HCT116 (cell line): ENCODE data around the gene HOMER1. TPM values are rescaled to one million over a fixed set of nuclear protein-coding genes. Genes with fewer than 3 reads are reported as not detected.

ENCODE experiments used
- ATAC-seq: fragments of 200-7000 bp; cut with Tn5 transposase; 2 replicates; pipeline ENCODE4 v1.9.1; 2020; ENCODE audit warnings: mild to moderate bottlenecking, moderate library complexity
- BruUV-seq: library from RNA; stranded (reverse); fragments of 400-500 nt; replicated peaks from 2 replicates; lab custom pipeline; 2021; lab: Mats Ljungman, UMichigan
- CTCF ChIA-PET: fragments of 300-600 bp; sonication (Branson Sonifier 250); formaldehyde crosslinking; loops from one replicate; lab custom pipeline; 2021; ENCODE audit warnings: antibody characterized with exemption; lab: Charles Lee
- POLR2A ChIA-PET: fragments of 300-600, 350-600 bp; sonication (Branson Sonifier 250); formaldehyde crosslinking; loops from one replicate; lab custom pipeline; 2021; ENCODE audit warnings: antibody characterized with exemption; lab: Charles Lee
- RAD21 ChIA-PET, 2 experiments: fragments of 300-600 bp; sonication (Branson Sonifier 250); formaldehyde crosslinking; loops; one replicate each; lab custom pipeline; 2023; ENCODE audit warnings: low total read pairs in 2 of 2; ENCODE audit not compliant: uncharacterized antibody in 2 of 2, unreplicated experiment in 2 of 2, low non-redundant PET in 1 of 2; lab: Charles Lee
- DNase-seq: peaks from one replicate; pipeline ENCODE4 v3.0.0-alpha.2; 2010; ENCODE audit warnings: low read depth, low spot score
- H2AFZ ChIP-seq: fragments of 200-600 bp; shearing (Covaris generic), sonication (generic); 2 replicates; pipeline ENCODE4 v1.6.1; 2017; ENCODE audit warnings: low read depth, mixed run types, mixed read lengths, antibody characterized with exemption, low read length; ENCODE audit not compliant: poor library complexity, severe bottlenecking
- H3K27ac ChIP-seq: 2 replicates; pipeline ENCODE4 v1.5.1; 2012; ENCODE audit warnings: low read depth, low read length
- H3K27me3 ChIP-seq: fragments of 200-600 bp; sonication (generic); 2 replicates; pipeline ENCODE4 v1.6.1; 2016; ENCODE audit warnings: mixed run types, low read length, mixed read lengths; ENCODE audit not compliant: insufficient read depth
- H3K36me3 ChIP-seq, 2 experiments: fragments of 200-500 bp in 1 of 2; fragments of 200-600 bp in 1 of 2; sonication (Bioruptor generic) in 1 of 2; sonication (generic) in 1 of 2; 2 replicates each; pipeline versions ENCODE4 v1.5.1 to v1.6.1; 2014 to 2016; ENCODE audit warnings: low read length in 2 of 2, inconsistent platforms in 1 of 2, mixed read lengths in 1 of 2, mixed run types in 1 of 2; ENCODE audit not compliant: insufficient read depth in 2 of 2, control insufficient read depth in 1 of 2
- H3K4me1 ChIP-seq, 2 experiments: fragments of 200-600 bp in 1 of 2; sonication (generic) in 1 of 2; 2 replicates each; pipeline versions ENCODE4 v1.5.1 to v1.6.1; 2012 to 2017; ENCODE audit warnings: low read length in 2 of 2, inconsistent platforms in 1 of 2, mild to moderate bottlenecking in 1 of 2, mixed read lengths in 1 of 2, mixed run types in 1 of 2, moderate library complexity in 1 of 2; ENCODE audit not compliant: insufficient read depth in 2 of 2, control insufficient read depth in 1 of 2
- H3K4me2 ChIP-seq: fragments of 200-600 bp; sonication (generic); 2 replicates; pipeline ENCODE4 v1.6.1; 2017; ENCODE audit warnings: mixed run types, low read length, mixed read lengths
- H3K4me3 ChIP-seq, 2 experiments: fragments of 200-600 bp in 1 of 2; sonication (generic) in 1 of 2; replicated peaks in 1 of 2; 2 replicates each; pipeline ENCODE4 v1.5.1; 2011 to 2016; ENCODE audit warnings: low read length in 2 of 2, control low read depth in 1 of 2, low read depth in 1 of 2, mild to moderate bottlenecking in 1 of 2, mixed read lengths in 1 of 2, mixed run types in 1 of 2
- H3K79me2 ChIP-seq: fragments of 200-600 bp; sonication (generic); 2 replicates; pipeline ENCODE4 v1.6.1; 2017; ENCODE audit warnings: mild to moderate bottlenecking, mixed run types, low read length, moderate library complexity, mixed read lengths; ENCODE audit not compliant: insufficient read depth
- H3K9ac ChIP-seq: fragments of 200-600 bp; sonication (generic); 2 replicates; pipeline ENCODE4 v1.6.1; 2016; ENCODE audit warnings: low read length, mixed read lengths
- H3K9me2 ChIP-seq: fragments of 200-600 bp; sonication (generic), shearing (Covaris generic); 2 replicates; pipeline ENCODE4 v1.6.1; 2017; ENCODE audit warnings: mixed run types, mild to moderate bottlenecking, moderate library complexity; ENCODE audit not compliant: insufficient read depth
- H3K9me3 ChIP-seq, 2 experiments: fragments of 200-500 bp in 1 of 2; fragments of 200-600 bp in 1 of 2; sonication (Bioruptor generic) in 1 of 2; sonication (generic) in 1 of 2; 2 replicates each; pipeline ENCODE4 v1.6.1; 2014 to 2017; ENCODE audit warnings: low read length in 2 of 2, mixed read lengths in 2 of 2, inconsistent platforms in 1 of 2, low read depth in 1 of 2, mild to moderate bottlenecking in 1 of 2, mixed run types in 1 of 2, moderate library complexity in 1 of 2; ENCODE audit not compliant: control insufficient read depth in 1 of 2, insufficient read depth in 1 of 2
- H4K20me1 ChIP-seq: fragments of 200-600 bp; sonication (generic), shearing (Covaris generic); 2 replicates; pipeline ENCODE4 v1.6.1; 2017; ENCODE audit warnings: mixed run types, mild to moderate bottlenecking, moderate library complexity; ENCODE audit not compliant: insufficient read depth
- JUND ChIP-seq: IDR thresholded peaks from 2 replicates; pipeline ENCODE4 v1.6.1; 2012
- POLR2A ChIP-seq: IDR thresholded peaks from 2 replicates; pipeline ENCODE4 v1.7.0; 2011; ENCODE audit warnings: borderline replicate concordance; ENCODE audit not compliant: insufficient read depth, insufficient read length; ENCODE audit errors: extremely low read depth
- POLR2AphosphoS5 ChIP-seq: IDR thresholded peaks from 2 replicates; pipeline ENCODE4 v1.6.1; 2011; ENCODE audit warnings: mild to moderate bottlenecking, low read depth, low read length, moderate library complexity
- SP1 ChIP-seq: IDR thresholded peaks from 2 replicates; pipeline ENCODE4 v1.6.1; 2012; ENCODE audit warnings: low read depth
- TCF7L2 ChIP-seq: IDR thresholded peaks from 2 replicates; pipeline ENCODE4 v1.7.0; 2011; ENCODE audit warnings: borderline replicate concordance, inconsistent platforms; ENCODE audit not compliant: insufficient read depth, insufficient read length; ENCODE audit errors: extremely low read depth
- ZNF274 ChIP-seq: fragments of 200-500 bp; sonication (Bioruptor generic); IDR thresholded peaks from 2 replicates; pipeline ENCODE4 v1.6.1; 2014; ENCODE audit warnings: mild to moderate bottlenecking, low read depth, low read length, inconsistent platforms
- intact Hi-C: fragments of 100-400 bp; cut with micrococcal nuclease; formaldehyde crosslinking; loops from 2 replicates; pipeline ENCODE4 v1.10.0; 2022
- total RNA-seq: library from RNA; stranded (reverse); gene quantifications from one replicate; pipeline ENCODE4 v1.2.1, GENCODE V29; 2021; ENCODE audit not compliant: unreplicated experiment
- TF ChIP-seq, protein P1 (sequence below), 3 experiments: fragments of 200-600 bp in 1 of 3; sonication (generic) in 1 of 3; IDR thresholded peaks in 2 of 3; conservative IDR thresholded peaks in 1 of 3; 2 replicates each; pipeline ENCODE4 v1.5.1; 2012 to 2017; ENCODE audit warnings: low read depth in 2 of 3, low read length in 2 of 3, antibody characterized with exemption in 1 of 3, borderline replicate concordance in 1 of 3, control low read depth in 1 of 3, mild to moderate bottlenecking in 1 of 3, mixed read lengths in 1 of 3, mixed run types in 1 of 3, moderate library complexity in 1 of 3; ENCODE audit not compliant: insufficient read depth in 1 of 3
- TF ChIP-seq, protein P2 (sequence below): IDR thresholded peaks from 2 replicates; pipeline ENCODE4 v1.6.1; 2012

The HOMER1 gene
- total RNA-seq, 1 experiment from 2014 or later = 21.4 TPM

DNA sequence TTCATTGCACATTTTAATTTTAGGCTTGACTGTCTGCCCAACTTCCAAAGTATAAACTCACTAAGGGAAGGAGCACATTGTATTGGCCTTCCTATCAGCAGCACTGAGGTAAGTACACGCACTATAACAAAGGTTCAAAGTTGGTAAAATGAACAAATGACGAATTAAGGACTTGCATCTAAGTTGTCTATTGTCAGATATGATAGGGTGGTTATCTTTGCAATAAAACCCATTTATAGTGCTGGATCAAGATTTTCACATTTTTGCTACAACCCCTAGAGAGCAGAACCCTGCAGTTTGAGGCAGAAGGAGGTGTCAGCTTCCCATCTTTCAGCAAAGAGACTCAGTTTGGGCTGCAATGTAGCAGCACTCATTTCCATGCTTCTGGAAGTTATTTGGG lies 5.1 kb downstream of the HOMER1 start (continued):
- TF ChIP-seq, protein P1, sequence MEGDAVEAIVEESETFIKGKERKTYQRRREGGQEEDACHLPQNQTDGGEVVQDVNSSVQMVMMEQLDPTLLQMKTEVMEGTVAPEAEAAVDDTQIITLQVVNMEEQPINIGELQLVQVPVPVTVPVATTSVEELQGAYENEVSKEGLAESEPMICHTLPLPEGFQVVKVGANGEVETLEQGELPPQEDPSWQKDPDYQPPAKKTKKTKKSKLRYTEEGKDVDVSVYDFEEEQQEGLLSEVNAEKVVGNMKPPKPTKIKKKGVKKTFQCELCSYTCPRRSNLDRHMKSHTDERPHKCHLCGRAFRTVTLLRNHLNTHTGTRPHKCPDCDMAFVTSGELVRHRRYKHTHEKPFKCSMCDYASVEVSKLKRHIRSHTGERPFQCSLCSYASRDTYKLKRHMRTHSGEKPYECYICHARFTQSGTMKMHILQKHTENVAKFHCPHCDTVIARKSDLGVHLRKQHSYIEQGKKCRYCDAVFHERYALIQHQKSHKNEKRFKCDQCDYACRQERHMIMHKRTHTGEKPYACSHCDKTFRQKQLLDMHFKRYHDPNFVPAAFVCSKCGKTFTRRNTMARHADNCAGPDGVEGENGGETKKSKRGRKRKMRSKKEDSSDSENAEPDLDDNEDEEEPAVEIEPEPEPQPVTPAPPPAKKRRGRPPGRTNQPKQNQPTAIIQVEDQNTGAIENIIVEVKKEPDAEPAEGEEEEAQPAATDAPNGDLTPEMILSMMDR (IDR thresholded peaks at IDR 0.05 in 2 of 3, conservative IDR thresholded peaks at IDR 0.05 in 1 of 3; ENCODE audit: borderline replicate concordance in 1 of 3, insufficient read depth in 1 of 3, low read depth in 2 of 3, low read length in 2 of 3) = no peak
- TF ChIP-seq TCF7L2 = no peak
- TF ChIP-seq ZNF274 = no peak

DNA sequence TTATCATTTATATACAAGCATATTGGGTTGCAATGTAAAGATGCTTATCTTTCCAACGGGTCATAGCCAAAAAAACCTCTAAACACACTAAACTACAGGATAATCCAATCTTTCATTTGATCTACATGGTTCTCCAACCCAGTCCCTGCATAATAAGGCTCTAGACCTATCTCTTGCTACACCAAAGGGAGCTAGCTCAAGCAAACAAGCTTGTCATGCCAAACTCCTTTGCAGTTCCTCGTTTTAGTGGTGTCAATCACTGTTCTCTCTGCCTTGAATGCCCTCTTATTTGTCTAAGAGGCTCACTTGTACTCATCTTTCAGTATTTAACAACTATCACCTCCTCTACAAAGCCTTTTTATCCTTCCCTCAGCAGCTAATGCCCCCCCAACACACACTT lies 5.6 kb downstream of the HOMER1 start:
- no peak overlapping the region for H3K4me2 ChIP-seq
- 0 out of 4 replicates have a peak, but pooled peaks cover 0 to 2% of the 10 kb centered on the region in 2 experiments for H3K36me3 ChIP-seq
- no peaks in the 10 kb centered on the region for H3K27me3 ChIP-seq
- ChIA-PET RAD21 (interaction anchor here in 1 of 2 experiments (0.8 kb wide), 1 partner anchor 23 kb away, joined by 3 read pairs; no protein-coding TSS in a partner anchor), CTCF (no interaction called here), POLR2A (interaction anchor here (0.7 kb wide), 1 partner anchor 749 kb away, joined by 3 read pairs; no protein-coding TSS in a partner anchor)
- H3K9ac ChIP-seq = no peak overlapping the region
- DNase-seq (no peak), ATAC-seq (no peak)
- no peak overlapping the region for H3K4me3 ChIP-seq
- no TSS peak for BruUV-seq
- H4K20me1 ChIP-seq = no peaks in the 10 kb centered on the region
- H2AFZ ChIP-seq = no peak overlapping the region
- H3K9me3 ChIP-seq = no peaks in the 10 kb centered on the region
- intact Hi-C loops = no loop called here
- peaks cover 7 to 15% of the 10 kb centered on the region in 2 experiments for H3K4me1 ChIP-seq
- H3K27ac ChIP-seq = no peak overlapping the region
- peaks cover 82% of the 10 kb centered on the region for H3K79me2 ChIP-seq
- TF ChIP-seq JUND (no peak), POLR2A (no peak), SP1 (no peak), POLR2AphosphoS5 (no peak)
- TF ChIP-seq, protein P2, sequence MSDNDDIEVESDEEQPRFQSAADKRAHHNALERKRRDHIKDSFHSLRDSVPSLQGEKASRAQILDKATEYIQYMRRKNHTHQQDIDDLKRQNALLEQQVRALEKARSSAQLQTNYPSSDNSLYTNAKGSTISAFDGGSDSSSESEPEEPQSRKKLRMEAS = no peak
- no peaks in the 10 kb centered on the region for H3K9me2 ChIP-seq
